GM19468 (cell line): ENCODE data around the gene ITGB1BP1.

ENCODE experiments used
- ATAC-seq: cut with Tn5 transposase; IDR thresholded peaks from one replicate; pipeline ENCODE4 v1.9.1; 2021; ENCODE audit warnings: mild to moderate bottlenecking, moderate library complexity, moderate number of reproducible peaks; ENCODE audit not compliant: unreplicated experiment; ENCODE audit errors: extremely low read depth

The ITGB1BP1 gene, protein sequence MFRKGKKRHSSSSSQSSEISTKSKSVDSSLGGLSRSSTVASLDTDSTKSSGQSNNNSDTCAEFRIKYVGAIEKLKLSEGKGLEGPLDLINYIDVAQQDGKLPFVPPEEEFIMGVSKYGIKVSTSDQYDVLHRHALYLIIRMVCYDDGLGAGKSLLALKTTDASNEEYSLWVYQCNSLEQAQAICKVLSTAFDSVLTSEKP

DNA sequence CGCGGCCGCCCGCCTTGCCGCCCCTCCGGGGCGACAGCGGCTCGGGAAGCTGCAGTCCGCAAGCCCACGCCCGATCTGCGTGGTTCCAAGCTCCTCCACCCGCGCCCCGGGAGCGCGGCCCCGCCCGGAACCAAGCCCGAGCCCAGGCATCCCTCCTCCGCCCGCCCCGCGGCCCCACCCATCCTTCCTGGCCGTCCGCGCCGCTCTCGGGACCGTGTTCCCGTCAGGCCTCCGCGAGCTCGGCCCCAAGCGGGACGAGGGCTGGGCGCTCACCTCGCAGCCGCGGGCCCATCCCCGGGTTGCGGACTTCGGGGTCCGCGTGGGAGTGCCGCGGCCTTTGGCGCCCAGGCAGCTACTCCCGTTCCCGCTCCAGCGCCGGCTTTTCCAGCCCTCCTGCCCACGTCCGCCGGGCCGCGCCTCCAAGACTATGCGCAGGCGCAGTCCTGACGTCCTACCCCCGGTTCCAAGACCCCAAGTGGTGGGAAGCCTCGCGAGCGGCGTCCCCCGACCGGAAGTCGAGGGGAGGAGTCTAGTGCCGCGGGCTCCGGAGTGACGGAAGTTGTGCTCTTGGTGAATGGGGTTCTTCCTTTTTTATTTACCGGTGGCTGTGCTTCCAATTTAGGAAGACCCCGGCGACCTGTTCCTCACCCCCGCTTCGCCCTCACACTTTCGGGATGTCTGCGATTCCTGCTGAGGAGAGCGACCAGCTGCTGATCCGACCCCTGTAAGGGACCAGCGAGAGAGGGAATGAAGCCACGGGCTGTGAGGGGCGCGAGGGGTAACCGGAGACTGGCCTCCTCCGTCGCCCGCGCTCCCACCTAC, at the start of gene ITGB1BP1, which contains the start of gene CPSF3:
TSS of gene ITGB1BP1 (minus strand) at position 429 of the 822 bp plus-strand sequence. CDS start 4,831 bp downstream, outside the sequence.
TSS of gene CPSF3 (plus strand) at position 555 of the 822 bp plus-strand sequence. CDS start at position 675, 120 bp downstream.
- ATAC-seq, result peak; percentile 77

DNA sequence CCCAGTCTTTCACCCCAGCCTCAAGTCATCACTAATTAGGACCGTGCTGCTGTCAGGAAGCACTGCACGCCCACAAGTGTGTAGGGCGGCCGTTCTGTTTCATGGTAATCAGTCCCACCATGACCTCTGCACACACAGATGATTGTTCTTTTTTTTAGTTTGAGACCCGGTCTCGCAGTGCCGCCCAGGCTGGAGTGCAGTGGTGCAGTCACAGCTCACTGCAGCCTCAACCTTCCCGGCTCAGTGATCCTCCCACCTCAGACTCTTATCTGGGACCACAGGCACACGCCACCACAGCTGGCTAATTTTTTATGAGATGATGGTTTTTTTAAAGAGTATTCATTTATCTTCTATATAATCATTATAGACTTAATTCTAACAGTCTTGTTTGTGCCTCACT, 49.2 kb upstream of the ITGB1BP1 start:
- ATAC-seq, result no peak

DNA sequence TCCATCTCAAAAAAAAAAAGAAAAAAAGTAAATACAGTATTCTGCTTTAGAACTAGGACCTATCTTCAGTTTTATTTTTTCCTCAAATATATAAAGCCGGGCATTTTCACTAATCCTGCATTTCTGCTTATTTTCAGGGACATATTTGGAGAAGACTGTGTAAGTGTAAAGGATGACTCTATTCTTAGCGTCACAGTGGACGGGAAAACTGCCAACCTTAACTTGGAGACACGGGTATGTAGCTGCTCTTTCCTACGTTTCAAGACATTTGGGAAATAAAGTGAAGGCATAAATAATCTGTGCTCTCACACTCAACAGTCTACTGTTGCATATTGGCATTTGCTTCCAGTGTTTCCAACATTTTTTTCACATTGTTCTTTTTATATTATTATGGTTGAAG, 47.9 kb upstream of the ITGB1BP1 start:
- no peak for ATAC-seq

DNA sequence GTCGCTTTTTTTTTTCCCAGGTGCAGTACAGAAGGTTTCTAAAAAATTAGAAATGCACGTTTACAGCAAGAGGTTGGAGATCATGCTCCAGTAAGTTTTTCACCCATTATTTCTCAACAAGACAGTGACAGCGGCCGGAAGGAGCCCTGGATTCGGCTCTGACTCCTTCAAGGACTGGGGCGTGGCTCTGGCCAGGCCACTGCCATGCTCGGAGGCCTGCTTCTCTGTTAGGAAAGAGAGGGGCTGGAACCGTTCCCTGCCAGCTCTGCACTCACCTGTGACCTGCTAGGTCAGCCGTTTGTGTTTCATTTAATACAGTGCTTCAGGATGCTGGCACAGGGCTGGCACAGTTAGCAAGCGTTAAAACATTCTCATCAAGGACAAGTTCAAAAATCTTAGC, 44.4 kb upstream of the ITGB1BP1 start:
- ATAC-seq, result no peak

DNA sequence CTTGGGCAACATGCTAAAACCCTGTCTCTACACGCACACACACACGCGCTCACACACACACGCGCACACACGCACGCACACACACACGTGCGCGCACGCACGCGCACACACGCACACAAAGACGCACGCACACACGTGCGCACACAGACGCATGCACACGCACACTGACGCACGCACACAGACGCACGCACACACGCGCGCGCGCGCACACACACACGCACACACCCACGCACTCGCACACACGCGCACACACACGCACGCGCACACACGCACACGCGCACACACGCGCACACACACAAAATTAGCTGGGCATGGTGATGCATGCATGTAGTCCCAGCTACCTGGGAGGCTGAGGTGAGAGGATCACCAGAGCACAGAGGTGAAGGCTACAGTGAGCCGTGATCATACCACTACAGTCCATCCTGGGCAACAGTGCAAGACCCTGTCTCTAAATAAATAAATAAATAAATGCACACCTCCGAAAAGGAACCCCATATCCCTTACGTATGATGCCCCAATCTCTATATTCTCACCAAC, 42.9 kb upstream of the ITGB1BP1 start:
- ATAC-seq, result no peak

DNA sequence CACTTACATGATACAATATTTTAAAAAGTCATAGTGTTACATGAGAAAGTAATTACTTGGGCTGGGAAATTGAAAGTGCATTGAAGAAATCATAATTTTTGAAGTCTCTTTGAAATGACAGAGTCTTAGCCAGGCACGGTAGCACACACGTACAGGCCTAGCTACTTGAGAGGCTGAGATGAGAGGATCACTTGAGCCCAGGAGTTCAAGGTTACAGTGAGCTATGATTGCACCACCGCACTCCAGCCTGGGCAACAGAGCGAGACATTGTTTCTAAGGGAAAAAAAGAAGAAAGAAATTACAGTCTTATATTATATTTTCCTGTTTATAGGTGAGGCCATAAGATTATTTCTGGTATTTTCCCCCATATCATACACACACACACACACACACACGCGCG, 41.8 kb upstream of the ITGB1BP1 start:
- ATAC-seq, result no peak

DNA sequence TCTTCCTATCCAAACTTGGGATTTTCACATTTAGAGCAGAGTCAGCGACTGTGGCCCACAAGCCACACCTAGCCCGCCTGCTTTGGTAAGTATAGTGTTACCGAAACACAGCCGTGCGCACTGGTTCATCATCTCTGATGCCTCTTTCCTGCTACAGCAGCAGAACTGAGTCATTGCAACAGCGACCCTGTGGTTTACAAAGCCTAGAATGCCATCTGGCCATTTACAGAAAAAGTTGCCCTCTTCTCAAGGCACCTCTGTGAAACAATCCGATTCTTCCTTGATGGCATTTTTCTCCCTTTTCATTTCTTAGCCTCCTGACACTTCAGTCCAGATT, 40.3 kb upstream of the ITGB1BP1 start:
- ATAC-seq, result no peak

DNA sequence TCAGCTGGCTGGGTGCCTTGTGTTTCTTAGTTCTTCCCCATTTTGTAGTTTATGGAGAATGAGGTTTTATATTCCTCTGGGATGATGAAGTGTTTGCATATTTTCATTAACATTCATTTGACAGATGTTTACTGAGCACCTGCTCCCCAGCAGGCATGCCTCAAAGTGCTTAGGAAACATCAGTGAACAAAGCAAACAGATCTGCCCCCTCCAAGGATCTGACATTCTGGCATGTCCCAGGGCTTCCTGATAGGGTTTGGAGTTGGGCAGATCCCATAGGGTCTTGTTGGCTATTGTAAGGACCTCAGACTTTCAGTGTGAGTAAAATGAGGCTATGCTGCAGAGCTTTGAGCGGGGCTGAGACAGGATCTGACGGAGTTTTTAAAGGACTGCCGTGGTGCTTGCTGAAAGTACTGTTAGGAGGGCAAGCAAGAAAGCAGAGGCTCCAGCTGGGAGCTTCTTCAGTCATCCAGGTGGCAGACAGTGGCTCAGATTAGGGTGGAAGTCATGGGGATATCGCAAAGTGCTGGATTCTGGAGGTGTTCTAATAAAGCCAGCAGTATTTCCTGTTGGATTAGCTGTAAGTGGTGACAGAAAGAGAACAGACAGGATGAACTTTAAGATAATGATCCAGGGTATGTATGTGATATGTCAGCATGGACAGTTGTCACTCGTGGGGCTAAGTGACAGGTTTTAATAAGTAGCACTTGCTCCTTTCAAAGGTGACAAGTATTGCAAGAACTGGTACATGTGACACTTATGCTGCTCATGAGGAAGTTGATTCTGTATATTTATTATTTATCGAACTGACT, 39.8 kb upstream of the ITGB1BP1 start:
- ATAC-seq, result no peak

DNA sequence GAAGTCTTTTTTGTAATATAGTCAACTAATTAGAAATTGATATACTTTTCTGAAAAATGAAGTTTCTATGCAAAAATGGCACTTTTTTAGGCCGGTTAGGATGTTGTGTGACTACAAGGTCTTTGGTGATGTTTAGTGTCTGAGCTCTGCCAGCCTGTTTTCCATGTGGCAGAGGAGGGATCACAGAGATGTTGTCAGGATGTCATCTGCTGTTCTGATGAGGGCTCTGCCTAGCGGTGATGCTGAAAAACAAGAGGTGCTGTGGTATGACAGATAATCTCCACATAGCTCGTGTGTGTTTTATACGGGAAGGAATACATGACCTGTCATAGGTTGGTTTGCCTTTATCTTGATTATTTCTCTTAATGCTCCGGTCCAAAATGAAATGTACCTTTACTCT, 39.0 kb upstream of the ITGB1BP1 start:
- ATAC-seq, result no peak

DNA sequence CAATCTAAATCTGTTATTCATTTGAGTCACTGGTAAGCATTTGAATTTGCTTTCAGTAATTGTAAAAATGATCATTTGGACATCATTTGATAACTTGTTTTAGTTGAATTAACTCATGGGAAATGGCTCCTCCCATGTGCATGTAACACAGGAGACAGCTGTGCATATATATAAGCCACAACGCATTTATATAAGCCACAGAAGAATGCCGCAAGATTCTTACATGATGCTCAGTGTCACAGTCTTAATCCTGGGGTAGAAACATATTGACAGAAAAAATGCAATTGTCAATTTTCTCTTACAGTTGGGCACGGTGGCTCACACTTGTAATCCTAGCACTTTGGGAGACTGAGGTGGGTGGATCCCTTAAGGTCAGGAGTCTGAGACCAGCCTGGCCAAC, 37.8 kb upstream of the ITGB1BP1 start:
- no peak for ATAC-seq

DNA sequence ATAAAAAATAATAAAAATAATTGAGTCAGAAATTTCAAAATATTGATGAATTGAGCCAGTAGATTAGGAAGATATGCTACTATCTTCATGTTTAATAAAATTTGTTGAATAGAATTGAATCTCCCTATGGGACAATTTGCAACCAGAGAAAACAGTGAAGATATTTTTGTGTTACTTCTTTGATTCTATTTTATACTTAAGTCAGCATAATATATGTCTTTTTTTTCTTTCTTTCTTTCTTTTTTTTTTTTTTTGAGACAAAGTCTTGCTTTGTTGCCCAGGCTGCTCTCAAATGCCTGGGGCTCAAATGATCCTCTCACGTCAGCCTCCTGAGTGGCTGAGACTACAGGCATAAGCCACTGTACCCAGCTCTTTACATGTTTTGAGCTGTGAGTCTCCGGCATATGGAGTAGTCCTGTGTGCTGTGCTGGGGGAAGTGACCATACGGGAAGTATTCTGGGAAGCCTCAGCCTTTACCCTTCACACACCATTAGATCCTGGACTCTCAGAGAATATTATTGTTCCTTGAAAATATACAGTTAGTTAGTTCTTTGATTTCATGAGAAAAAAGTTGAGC, 37.2 kb upstream of the ITGB1BP1 start:
- no peak for ATAC-seq

DNA sequence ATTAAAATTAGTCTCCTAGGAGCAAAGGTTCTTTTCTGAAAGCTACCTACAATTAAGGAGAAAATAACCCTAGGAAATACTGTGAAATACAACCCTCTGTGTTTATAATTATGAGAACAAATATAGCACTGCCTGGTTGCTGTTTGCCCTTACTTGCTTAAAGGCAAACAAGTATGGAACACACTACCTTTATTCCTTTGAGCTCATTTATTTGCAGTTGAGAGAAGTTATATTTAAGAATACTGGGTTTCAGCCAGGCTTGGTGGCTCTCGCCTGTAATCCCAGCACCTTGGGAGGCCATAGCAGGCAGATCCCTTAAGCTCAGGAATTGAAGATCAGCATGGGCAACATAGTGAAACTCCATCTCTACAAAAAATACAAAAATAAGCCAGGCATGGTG, 27.9 kb upstream of the ITGB1BP1 start:
- no peak for ATAC-seq

DNA sequence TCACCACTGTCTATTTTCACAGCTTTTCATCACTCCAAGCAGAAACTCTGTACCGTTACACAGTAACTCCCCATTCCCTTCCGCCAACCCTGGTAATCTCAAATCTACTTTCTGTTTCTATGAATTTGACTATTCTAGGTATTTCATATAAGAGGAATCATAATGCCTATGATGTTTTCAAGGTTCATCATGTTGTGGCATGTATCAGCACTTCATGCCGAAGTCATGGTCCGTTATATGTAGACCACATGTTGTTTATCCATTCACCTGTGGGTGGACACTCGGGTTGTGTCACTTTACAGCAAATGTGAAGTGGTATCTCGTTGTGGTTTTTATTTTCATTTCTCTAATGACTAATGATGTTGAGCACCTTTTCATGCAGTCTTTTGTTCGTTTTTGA, 21.8 kb upstream of the ITGB1BP1 start:
- ATAC-seq, result no peak

DNA sequence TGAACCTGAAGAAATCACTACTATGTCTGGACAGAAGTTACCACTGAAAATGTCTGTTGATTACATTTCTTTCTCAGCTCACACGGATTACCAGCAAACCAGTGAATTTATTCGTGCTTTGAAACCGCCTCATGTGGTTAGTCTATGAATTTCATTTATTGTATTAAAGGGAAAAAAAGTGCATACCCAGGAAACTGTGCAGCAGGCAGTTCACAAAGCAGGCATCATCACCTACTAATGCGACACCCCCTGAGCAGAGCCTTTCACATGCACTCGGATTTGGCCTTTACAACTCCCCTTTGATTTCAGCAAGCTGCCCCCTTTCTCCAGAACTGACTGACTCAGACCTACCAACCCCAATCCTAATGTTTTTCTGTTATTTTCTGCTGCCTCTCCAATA, 20.2 kb upstream of the ITGB1BP1 start:
- ATAC-seq, result no peak

DNA sequence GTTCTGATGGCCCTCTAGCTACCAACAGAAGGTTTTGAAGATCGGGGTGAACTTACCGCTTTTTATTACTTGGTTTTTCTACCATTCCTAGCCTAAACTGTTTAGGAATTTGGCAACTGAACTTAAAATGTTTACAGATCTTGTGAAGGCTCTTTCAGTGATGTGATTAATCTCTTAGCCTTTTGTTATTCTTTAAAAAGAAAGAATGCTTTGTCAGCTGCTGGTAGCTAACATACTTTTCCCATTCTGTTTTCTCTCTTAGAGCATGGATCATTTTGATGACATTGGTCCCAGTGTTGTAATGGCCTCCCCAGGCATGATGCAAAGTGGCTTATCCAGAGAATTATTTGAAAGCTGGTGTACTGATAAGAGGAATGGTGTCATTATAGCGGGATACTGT, 18.2 kb upstream of the ITGB1BP1 start:
- no peak for ATAC-seq

DNA sequence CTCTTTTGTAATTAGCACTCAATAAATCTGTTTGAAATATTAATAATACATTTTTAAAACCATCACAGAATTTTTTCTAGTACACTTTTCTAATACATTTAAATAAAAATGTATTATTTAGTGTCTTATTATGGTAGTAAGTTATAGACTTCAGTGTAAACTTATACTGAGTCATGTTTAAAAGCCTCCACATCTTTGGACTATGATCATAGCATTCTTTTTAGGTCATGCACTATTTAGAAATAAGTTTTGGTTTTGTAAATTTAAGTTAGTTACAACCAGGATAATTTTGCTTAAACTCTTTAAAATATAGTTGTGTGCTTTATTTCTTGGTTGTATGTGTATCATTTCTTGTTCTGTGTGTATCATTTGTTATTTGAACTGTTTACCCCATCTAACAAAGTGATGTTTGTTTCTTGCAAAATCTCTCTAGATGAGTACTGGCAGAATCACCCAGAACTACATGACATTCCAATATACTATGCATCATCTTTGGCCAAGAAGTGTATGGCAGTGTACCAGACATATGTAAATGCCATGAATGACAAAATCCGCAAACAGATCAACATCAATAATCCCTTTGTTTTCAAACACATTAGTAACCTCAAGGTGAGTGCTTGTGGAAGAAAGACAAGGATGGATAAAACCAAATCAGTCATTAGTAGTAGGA, 16.9 kb upstream of the ITGB1BP1 start:
- no peak for ATAC-seq

DNA sequence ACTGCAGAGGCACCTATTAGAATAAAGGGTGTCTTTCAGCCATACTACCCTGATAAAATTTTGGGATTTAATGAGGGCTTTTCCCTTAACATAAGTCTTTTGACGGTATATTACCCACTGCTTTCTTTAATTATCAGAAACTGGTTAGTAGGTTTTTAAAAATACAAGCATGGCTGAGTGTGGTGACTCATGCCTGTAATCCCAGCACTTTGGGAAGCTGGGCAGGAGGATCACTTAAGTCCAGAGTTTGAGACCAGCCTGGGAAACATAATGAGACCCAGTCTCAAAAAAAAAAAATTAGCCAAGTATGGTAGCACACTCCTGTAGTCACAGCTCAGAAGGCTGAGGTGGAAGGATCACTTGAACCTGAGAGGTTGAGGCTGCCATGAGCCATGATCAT, 16.2 kb upstream of the ITGB1BP1 start:
- ATAC-seq, result no peak

DNA sequence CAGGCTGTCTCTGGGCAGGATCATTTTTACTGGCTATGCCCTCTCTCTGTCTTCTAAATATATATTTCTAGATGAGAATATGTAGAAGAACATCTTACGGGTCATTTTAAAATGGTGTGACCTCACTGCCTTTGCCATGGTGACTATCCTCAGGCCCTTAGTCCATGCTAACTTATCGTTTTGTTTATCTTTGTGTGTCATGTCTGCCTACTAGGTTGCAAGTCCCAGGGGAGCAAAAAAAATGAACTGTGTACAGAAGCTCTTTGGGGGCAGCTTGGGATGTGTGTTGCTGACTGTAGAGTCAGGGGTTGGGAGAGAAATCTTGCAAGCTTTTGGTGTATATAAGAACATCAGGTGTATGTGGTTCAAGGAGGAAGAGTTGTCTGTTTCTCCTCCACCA, 11.2 kb upstream of the ITGB1BP1 start:
- no peak for ATAC-seq

DNA sequence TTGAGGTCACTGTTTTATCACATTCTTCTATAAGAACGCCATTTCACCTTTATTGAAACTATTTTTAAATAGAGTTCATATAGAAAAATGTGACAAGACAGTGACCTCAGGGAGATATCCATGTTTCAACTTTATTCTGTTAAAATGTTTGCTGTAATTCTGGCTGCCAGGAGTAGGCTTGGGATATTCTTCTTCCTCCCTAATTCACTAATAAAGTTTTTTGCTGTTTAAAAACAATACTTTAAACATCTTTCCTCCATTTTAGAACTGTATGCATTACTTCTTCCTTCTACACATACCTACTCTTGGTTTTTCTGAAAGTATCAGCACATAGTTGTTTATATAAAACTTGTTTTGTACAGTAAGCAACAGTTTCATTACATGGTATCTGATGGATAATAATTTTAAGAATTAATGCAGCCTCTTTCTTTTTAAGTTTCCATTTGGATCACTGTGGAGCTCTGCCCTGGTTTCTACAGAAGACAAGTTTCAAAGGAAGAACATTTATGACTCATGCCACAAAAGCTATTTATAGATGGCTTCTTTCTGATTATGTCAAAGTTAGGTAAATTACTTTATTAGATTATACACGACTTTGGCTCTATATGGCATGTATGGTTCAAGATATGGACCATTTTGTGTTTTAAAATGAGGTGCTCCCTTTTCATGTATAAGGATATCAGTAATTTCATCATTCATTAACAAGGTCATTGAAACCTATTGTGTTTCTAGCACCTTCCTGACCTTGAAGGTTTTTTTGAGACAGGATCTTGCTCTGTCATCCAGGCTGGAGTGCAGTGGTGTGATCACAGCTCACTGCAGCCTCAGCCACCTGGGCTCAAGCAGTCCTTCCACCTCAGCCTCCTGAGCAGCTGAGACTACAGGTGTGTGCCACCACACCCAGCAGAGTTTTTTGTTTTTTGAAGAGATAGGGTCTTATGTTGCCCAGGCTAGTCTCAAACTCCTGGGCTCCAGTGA, 7.3 kb upstream of the ITGB1BP1 start:
- ATAC-seq, result no peak
